K562 (cell line): Measurements from ENCODE around the gene CSTPP1. TPM values are rescaled to one million over a fixed set of nuclear protein-coding genes. Genes with fewer than 3 reads are reported as not detected.

Source experiments
- POLR2A ChIP-seq: fragments of 450-650 bp; conservative IDR thresholded peaks from 2 replicates; pipeline ENCODE4 v1.6.1; 2016
- POLR2G ChIP-seq: fragments of 200-400 bp; formaldehyde crosslinking; IDR thresholded peaks from 2 replicates; pipeline ENCODE4 v1.6.1; 2017; ENCODE audit warnings: low read depth, mild to moderate bottlenecking, antibody characterized with exemption, low read length, moderate library complexity
- RBFOX2 ChIP-seq: fragments of 200-400 bp; formaldehyde crosslinking; IDR thresholded peaks from 2 replicates; pipeline ENCODE4 v1.6.1; 2017; ENCODE audit warnings: low read depth, mild to moderate bottlenecking, low read length, moderate library complexity
- ZKSCAN3 ChIP-seq: fragments of 250-450 bp; sonication (Bioruptor Pico); IDR thresholded peaks from 2 replicates; pipeline ENCODE4 v1.4.0; 2020
- ZKSCAN8 ChIP-seq: fragments of 200-800 bp; sonication (Bioruptor generic); IDR thresholded peaks from 2 replicates; pipeline ENCODE4 v1.6.1; 2016; ENCODE audit warnings: missing genetic modification characterization, missing compliant biosample characterization
- ZNF318 ChIP-seq, 2 experiments: fragments of 450-650 bp; IDR thresholded peaks; 2 replicates each; pipeline ENCODE4 v1.6.1; 2016; ENCODE audit warnings: mild to moderate bottlenecking in 2 of 2, borderline replicate concordance in 1 of 2, low read depth in 1 of 2, moderate library complexity in 1 of 2
- polyA plus RNA-seq, 8 experiments: library from polyadenylated mRNA; depleted of rRNA in 4 of 8; stranded (reverse) in 5 of 8; unstranded in 3 of 8; fragments of >200 nt; fragmentation: Nextera tagmentation in 2 of 8; fragmentation: Illumina TruSeq in 1 of 8; extraction: Ambion mirVana in 2 of 8; extraction: Trizol in 1 of 8; gene quantifications; 2 replicates each; pipeline versions ENCODE4 v1.2.1 to v1.2.3, GENCODE V29; 2011 to 2014; ENCODE audit warnings: inconsistent platforms in 1 of 8, missing spikeins in 1 of 8
- total RNA-seq, 7 experiments: library from RNA; depleted of rRNA in 6 of 7; stranded (reverse); fragments of >200 nt in 6 of 7; fragmentation: Illumina TruSeq in 2 of 7; extraction: Trizol in 2 of 7; gene quantifications; 2 replicates each; pipeline versions ENCODE4 v1.2.1 to v1.2.3, GENCODE V29; 2011 to 2021; ENCODE audit warnings: low replicate concordance in 1 of 7

Gene CSTPP1
- total and polyA plus RNA-seq, 9 of the 15 experiments (the other 6 are each of a cell fraction or from before 2014, with no cell fraction given), result 6.5 to 17.8 (median 9.2) TPM

GRCh38 chr11:47163898-47164297 is 227.3 kb downstream of the CSTPP1 start (continued):
- TF ChIP-seq ZNF318 (IDR thresholded peaks at IDR 0.05; ENCODE audit: borderline replicate concordance in 1 of 2, low read depth in 1 of 2), result no peak
- no peak for TF ChIP-seq ZKSCAN8 (CRISPR knock-in tag)
- TF ChIP-seq POLR2A, result peak; percentile 10; the same call in 1 of the 2 replicates
- TF ChIP-seq RBFOX2, result peak; percentile 52
- TF ChIP-seq ZKSCAN3, result no peak
- TF ChIP-seq POLR2G, result peak; percentile 52; the same call in 1 of the 2 replicates
- TF ChIP-seq, all 486 proteins: peak for 4
